NCI-H345 (cell line): ENCODE data around the gene INSL3.
A peak's percentile ranks its signal among the peaks of the same experiment; 100 is the strongest.
"Not testable (repeated sequence)": the region's sequence is repeated elsewhere in the genome, so short reads cannot be mapped to it uniquely, and the experiment has no call there.

Source experiments
- DNase-seq: peaks from one replicate; lab custom pipeline; 2025; lab: John Stamatoyannopoulos, UW

INSL3 gene

GRCh38 chr19:17812099-17812498, 9.2 kb downstream of the INSL3 start:
- DNase-seq = no peak

DNA sequence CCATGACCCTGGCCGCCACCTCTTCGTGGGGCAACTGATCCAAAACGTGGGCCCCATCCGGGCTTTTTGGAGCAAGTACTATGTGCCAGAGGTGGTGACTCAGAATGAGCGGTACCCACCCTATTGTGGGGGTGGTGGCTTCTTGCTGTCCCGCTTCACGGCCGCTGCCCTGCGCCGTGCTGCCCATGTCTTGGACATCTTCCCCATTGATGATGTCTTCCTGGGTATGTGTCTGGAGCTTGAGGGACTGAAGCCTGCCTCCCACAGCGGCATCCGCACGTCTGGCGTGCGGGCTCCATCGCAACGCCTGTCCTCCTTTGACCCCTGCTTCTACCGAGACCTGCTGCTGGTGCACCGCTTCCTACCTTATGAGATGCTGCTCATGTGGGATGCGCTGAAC, 9.6 kb downstream of the INSL3 start:
- DNase-seq = no peak

GRCh38 chr19:17811103-17811502, 10.2 kb downstream of the INSL3 start:
- DNase-seq = no peak

- no peak for DNase-seq
These were observed 13.5 kb downstream of the INSL3 start for GRCh38 chr19:17807731-17808316.

GRCh38 chr19:17806945-17807344, 14.4 kb downstream of the INSL3 start:
- DNase-seq = no peak

DNA sequence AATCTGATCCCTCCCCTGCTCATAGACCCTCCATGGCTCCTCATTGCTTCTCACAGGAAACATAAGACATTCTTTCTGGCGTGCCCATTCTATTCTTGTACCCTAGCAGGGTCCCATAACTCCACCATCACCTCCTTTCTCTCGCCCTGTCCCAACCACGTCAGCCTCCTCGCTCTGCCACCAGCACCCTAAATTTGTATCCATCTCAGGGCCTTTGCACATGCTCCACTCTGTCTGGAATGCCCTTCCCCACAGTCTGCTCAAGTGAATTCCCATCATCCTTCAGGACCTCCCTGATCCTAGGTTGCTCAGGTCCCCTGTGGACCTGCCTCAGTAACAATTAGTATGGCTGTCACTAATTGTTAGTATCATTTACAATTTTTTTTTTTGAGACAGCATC, 15.9 kb downstream of the INSL3 start:
- no peak for DNase-seq

DNA sequence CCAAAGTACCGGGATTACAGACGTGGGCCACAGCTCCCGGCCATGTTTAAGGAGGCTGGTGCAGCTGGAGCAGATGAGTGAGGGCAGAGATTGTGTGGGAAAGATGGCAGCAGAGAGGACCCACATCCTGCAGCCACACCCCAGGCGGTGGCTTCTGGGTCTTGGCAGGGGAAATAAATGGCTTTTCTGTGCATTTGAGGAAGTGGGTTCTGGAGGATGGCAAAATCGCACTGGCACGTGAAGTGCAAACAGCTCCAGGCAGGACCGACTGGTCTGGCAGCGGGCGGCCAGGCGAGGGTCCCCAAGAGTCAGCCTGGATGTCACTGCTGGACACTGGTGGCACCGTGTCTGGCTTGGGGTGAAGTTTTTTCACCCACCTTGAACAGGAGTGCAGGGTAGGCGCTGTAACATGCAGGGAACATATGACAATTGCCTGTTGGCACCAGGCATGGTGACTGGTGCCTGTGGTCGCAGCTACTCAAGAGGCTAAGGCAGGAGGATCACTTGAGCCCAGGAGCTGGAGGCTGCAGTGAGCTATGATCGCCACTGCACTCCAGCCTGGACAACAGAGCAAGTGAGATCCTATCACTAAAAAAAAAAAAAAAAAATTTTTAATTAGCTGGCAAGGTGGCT, 17.9 kb downstream of the INSL3 start:
- no peak for DNase-seq

DNA sequence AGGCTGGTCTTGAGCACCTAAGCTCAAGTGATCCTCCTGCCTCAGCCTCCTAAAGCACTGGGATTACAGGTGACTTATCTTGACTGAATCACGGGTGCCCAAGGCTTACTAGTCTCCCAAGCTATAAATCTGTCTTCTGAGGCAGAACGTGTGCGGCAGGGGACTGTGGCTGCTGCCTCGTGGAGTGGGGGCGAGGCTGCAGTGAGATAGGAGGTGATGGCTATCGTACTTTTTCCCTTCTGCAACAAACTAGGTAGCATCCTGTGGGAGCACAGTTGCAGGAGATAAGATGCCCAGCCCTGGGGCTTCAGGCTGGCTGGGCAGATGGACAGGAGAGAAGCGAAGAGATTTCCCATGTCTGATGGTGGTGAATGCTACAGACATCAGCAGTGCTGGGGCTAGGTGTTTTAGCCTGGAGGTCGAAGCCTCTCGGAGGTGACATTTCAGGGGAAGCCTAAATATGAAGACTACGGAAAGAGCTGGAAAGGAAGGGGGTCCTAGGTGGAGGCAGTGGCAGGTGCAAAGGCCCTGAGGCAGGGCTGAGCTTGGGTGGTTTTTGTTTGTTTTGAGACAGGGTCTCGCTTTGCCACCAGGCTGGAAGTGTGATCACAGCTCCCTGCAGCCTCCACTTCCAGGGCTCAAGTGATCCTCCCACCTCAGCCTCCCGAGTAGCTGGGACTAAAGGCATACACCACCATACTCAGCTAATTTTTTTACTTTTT, 19.0 kb downstream of the INSL3 start:
- DNase-seq = no peak

GRCh38 chr19:17798599-17798998, 22.7 kb downstream of the INSL3 start:
- not testable (repeated sequence) for DNase-seq

DNA sequence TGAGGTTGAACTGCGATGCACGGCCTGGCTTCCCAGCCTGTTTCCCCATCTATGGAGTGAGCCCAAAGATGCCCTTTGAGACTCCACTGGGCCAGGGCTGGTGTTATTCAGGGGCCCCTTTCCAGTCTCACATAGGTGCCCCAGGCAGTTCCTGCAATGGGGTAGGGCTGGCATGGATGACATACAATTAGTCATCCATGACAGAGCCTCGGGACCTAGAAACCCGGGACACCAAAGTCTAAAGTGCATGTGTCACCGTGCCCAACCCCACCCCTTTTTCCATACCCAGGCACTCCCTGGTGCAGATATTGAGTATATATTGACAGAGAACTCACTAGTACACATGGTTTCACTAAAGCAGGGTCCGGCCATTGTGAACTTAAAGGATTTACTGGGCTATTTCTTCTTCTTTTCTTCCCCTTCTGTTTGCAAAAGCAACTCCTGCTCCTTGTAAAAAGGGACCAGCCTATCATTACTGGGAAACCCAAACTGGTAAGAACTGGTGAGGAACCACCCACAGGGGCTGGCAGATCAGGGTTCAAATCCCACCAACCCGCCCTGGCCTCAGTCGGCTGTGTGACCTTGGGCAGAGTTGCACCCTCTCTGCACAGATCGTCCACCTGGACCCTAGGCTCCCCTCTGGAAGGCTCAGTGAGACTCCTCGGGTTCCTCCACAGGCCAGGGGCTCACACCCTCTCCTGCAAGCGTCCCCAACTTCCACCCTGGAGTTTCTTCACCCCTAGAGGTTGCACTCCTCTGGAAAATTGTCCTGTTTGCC, 23.7 kb downstream of the INSL3 start:
- no peak for DNase-seq

DNA sequence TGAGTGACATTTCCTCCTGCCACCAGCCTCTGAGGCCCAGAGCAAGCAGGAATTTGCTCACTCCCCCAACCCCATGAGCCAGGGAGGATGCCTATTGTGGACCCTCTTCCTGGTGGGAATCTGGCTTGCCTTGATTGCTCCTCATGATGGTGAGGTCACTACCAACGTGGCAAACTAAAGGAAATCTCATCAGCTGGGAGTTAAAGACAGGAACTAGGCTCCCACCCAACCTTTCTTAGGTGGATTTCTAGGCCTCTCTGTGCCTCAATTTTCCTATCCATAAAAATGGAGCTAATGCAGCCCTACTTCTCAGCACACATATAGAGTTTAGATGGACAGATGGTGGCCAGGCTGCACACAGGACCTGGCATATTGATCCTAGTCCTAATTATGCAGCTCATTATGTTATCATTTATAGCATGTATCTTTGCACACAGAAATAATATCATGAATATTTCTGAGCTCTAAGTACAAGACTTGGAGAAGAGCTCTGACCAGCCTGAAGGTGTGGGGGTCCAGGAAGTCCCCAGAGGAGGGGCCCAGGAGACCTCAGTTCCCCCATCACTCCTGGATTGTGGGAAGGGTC, 24.4 kb downstream of the INSL3 start:
- no peak for DNase-seq

GRCh38 chr19:17796013-17796837, 25.1 kb downstream of the INSL3 start:
- DNase-seq = no peak

- DNase-seq = no peak
These were observed 25.8 kb downstream of the INSL3 start for GRCh38 chr19:17795495-17795856.

- peak; percentile 77 for DNase-seq
These were observed 26.4 kb downstream of the INSL3 start, which contains the start of gene B3GNT3 for GRCh38 chr19:17794731-17795494. Gene B3GNT3 (plus strand): TSS chr19:17795138. CDS start chr19:17807808, 12,670 bp downstream.

GRCh38 chr19:17794412-17794730, 26.9 kb downstream of the INSL3 start:
- DNase-seq = no peak

DNA sequence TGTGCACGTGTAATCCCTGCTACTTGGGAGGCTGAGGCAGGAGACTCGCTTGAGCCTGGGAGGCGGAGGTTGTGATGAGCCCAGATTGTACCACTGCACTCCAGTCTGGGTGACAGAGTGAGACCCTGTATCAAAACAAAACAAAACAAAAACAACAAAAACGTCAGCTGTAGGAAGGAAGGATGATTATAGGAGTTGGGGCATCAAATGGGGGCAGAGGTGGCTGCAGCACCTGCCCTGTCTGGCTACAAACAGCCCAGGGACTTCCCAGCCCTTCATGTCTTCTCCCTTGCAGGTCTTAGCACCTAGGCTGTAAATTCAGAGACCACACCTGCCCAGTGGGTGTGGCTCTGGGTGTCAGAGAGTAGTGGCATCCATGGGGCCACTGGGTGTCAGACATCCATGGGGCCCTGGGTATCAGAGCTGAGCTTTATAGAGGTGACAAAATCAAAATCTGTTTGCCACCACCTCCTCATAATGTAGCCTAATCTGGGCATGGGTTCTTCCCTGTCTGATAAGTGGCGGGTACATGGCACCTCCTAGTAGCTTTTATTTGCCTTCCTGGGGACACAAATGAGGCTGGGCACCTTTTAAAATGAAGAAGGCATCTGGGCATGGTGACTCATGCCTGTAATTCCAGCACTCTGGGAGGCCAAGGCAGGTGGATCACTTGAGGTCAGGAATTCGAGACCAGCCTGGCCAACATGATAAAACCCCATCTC, 31.1 kb downstream of the INSL3 start:
- DNase-seq = no peak

GRCh38 chr19:17788632-17789031, 32.7 kb downstream of the INSL3 start:
- no peak for DNase-seq

DNA sequence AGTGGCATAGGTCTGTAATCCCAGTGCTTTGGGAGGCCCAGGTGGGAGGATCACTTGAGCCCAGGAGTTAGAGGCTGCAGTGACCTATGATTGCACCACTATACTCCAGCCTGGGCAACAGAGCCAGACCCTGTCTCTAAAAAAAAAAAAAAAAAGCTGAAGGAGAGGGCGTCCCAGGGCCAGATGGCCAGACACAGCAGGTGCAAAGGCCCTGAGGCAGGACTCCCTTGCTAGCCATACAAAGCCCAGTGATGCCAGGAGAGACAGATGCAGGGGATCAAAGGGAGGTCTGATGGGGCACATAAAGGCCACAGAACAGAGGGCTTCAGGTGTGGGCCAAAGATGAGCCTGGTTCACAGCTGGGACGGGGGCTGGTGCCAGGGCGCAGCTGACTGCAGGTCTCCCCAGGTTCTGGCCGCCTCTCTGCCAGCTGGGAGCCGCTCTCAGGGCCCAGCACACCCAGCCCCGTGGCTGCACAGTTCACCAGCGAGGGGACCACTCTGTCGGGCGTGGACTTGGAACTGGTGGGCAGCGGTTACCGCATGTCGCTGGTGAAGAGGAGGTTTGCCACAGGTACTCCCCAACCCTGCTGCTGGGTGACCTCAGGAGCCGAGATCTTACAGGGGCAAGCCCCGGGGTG, 33.9 kb downstream of the INSL3 start:
- no peak for DNase-seq

GRCh38 chr19:17784201-17785008, 36.9 kb downstream of the INSL3 start:
- peak; percentile 50 for DNase-seq
